ENCODE results near the gene APOA1.

The APOA1 gene

GRCh38 chr11:116788534-116788933 lies 48.9 kb downstream of the APOA1 start:
- no peak for DNase-seq
- ATAC-seq = no peak

- DNase-seq (peak; percentile 90), ATAC-seq (peak; percentile 82)
Measured at GRCh38 chr11:116787786-116788486, 49.5 kb downstream of the APOA1 start, which contains the start of gene ZPR1. TSS of gene ZPR1 (minus strand) at chr11:116788023. CDS start at chr11:116787990, 33 bp downstream.

- ATAC-seq (no peak), DNase-seq (no peak)
Measured at GRCh38 chr11:116787436-116787785, 50.0 kb downstream of the APOA1 start.

GRCh38 chr11:116786966-116787365 lies 50.5 kb downstream of the APOA1 start:
- ATAC-seq (no peak), DNase-seq (no peak)

- DNase-seq = no peak
- ATAC-seq = no peak
Measured at GRCh38 chr11:116786326-116786725, 51.1 kb downstream of the APOA1 start.

All from stimulated activated naive CD8-positive, alpha-beta T cell treated with anti-CD3 and anti-CD28 coated beads, Interleukin-15, Interleukin-2, amounts not matched to agents 100 U/mL and 50 U/mL, for 24 hours (primary cell).